Esophagus muscularis mucosa (tissue), 4 donors: ENCODE results near the gene DCP1B. TPM values are rescaled to one million over a fixed set of nuclear protein-coding genes. Genes with fewer than 3 reads are reported as not detected.

Experiments used
- DNase-seq: peaks from one replicate; pipeline ENCODE4 v3.0.0-alpha.2; 2017; ENCODE audit errors: extremely low spot score
- H3K27ac ChIP-seq, 4 donors: fragments of 200-600 bp; sonication (generic); replicated peaks in 1 of 4; 1 replicate in 3 of 4; 2 replicates in 1 of 4; pipeline ENCODE4 v1.5.1; 2016 to 2019; ENCODE audit warnings: mild to moderate bottlenecking in 1 of 4
- H3K27me3 ChIP-seq, 4 donors: fragments of 200-600 bp; sonication (generic); one replicate each; pipeline versions ENCODE4 v1.5.1 to v1.6.0; 2016 to 2019
- H3K36me3 ChIP-seq, 4 donors: fragments of 200-600 bp; sonication (generic); one replicate each; pipeline ENCODE4 v1.5.1; 2016 to 2019
- H3K4me1 ChIP-seq, 4 donors: fragments of 200-600 bp; sonication (generic); one replicate each; pipeline ENCODE4 v1.5.1; 2016 to 2019
- H3K4me3 ChIP-seq, 4 donors: fragments of 200-600 bp; sonication (generic); 1 replicate in 2 of 4; 2 replicates in 2 of 4; pipeline ENCODE4 v1.5.1; 2016 to 2019; ENCODE audit warnings: mild to moderate bottlenecking in 4 of 4, moderate library complexity in 1 of 4
- H3K9me3 ChIP-seq, 4 donors: fragments of 200-600 bp; sonication (generic); 1 replicate in 3 of 4; 2 replicates in 1 of 4; pipeline ENCODE4 v1.5.1; 2016 to 2019
- CTCF ChIP-seq, 3 experiments: fragments of 200-600 bp in 2 of 3; fragments of 450-650 bp in 1 of 3; sonication (generic) in 2 of 3; IDR thresholded peaks; one replicate each; pipeline ENCODE4 v1.5.1; 2017 to 2019; ENCODE audit warnings: antibody characterized with exemption in 3 of 3, mild to moderate bottlenecking in 2 of 3, moderate library complexity in 1 of 3
- EP300 ChIP-seq: sonication (generic); formaldehyde crosslinking; IDR thresholded peaks from one replicate; pipeline ENCODE4 v1.6.1; 2017; ENCODE audit warnings: antibody characterized with exemption
- POLR2A ChIP-seq: fragments of 450-650 bp; IDR thresholded peaks from one replicate; pipeline ENCODE4 v1.6.1; 2017; ENCODE audit warnings: antibody characterized with exemption, moderate library complexity, mild to moderate bottlenecking, low read depth
- POLR2AphosphoS5 ChIP-seq, 2 donors: sonication (generic); formaldehyde crosslinking; IDR thresholded peaks; one replicate each; pipeline ENCODE4 v1.6.1; 2017; ENCODE audit warnings: antibody characterized with exemption in 2 of 2
- WGBS: methylation state at CpG from one replicate; pipeline ENCODE4 v1.1.5; 2018; 5-methylcytosine and 5-hydroxymethylcytosine counted together
- intact Hi-C: fragments of 100-400 bp; cut with DNase I; formaldehyde crosslinking; loops from one replicate; pipeline ENCODE4 v1.15.1; 2023
- total RNA-seq, 4 donors: library from RNA; depleted of rRNA; stranded (reverse); fragments of >200 nt; gene quantifications; one replicate each; pipeline versions ENCODE4 v1.1.0 to v1.2.1, GENCODE V29; 2016

Gene DCP1B
- total RNA-seq, 4 donors from 2014 or later: 22.0 to 26.5 (median 24.4) TPM

- Histone ChIP-seq H3K36me3 (peaks cover 13 to 38% (median 20%) of the 10 kb centered on the region in 4 donors), H3K4me1 (peaks cover 15 to 56% (median 43%) of the 10 kb centered on the region in 4 donors), H3K4me3 (peak overlapping the region; percentile 5 to 32 (median 18)), H3K27ac (peak overlapping the region; percentile 59 to 78 (median 71)), H3K9me3 (no peaks in the 10 kb centered on the region), H3K27me3 (no peaks in the 10 kb centered on the region)
- intact Hi-C loops: loop anchor here (1.0 to 5.0 kb wide), 3 partner anchors 97 to 288 kb away; no protein-coding TSS in a partner anchor
- WGBS: 24% methylated on average over 16 of the region's 16 CpGs
- DNase-seq: peak; percentile 98
- no peak for TF ChIP-seq EP300
- TF ChIP-seq POLR2AphosphoS5 (IDR thresholded peaks at IDR 0.05): peak; percentile 54 to 66
- TF ChIP-seq CTCF (IDR thresholded peaks at IDR 0.05): peak; percentile 95 to 99 (median 99)
- no peak for TF ChIP-seq POLR2A
Measured at GRCh38 chr12:1939801-1940607, 64.3 kb downstream of the DCP1B start.

- H3K27me3 ChIP-seq: no peaks in the 10 kb centered on the region
- peaks cover 13 to 35% (median 20%) of the 10 kb centered on the region in 4 donors for H3K36me3 ChIP-seq
- WGBS: 45% methylated on average over 10 of the region's 10 CpGs
- intact Hi-C loops: loop anchor here (5.0 kb wide), 1 partner anchor 287 kb away; no protein-coding TSS in a partner anchor
- peaks cover 15 to 62% (median 43%) of the 10 kb centered on the region in 4 donors for H3K4me1 ChIP-seq
- H3K27ac ChIP-seq: peak overlapping the region; percentile 59 to 78 (median 71)
- DNase-seq: no peak
- TF ChIP-seq POLR2A (no peak), POLR2AphosphoS5 (IDR thresholded peaks at IDR 0.05) (no peak), EP300 (no peak), CTCF (IDR thresholded peaks at IDR 0.05) (no peak)
- H3K4me3 ChIP-seq: peak overlapping the region in 3 of 4 donors; percentile 5 to 22 (median 14)
- no peaks in the 10 kb centered on the region for H3K9me3 ChIP-seq
Measured at GRCh38 chr12:1939331-1939730, 64.9 kb downstream of the DCP1B start.

GRCh38 chr12:1937481-1938224, 66.6 kb downstream of the DCP1B start:
- H3K27ac ChIP-seq: peak overlapping the region; percentile 64 to 79 (median 68)
- H3K4me1 ChIP-seq: peaks cover 27 to 79% (median 59%) of the 10 kb centered on the region in 4 donors
- peak; percentile 45 for DNase-seq
- H3K27me3 ChIP-seq: no peaks in the 10 kb centered on the region
- no peaks in the 10 kb centered on the region for H3K9me3 ChIP-seq
- 85% methylated on average over 12 of the region's 12 CpGs for WGBS
- intact Hi-C loops: loop anchor here (5.0 kb wide), 1 partner anchor 285 kb away; no protein-coding TSS in a partner anchor
- H3K36me3 ChIP-seq: peaks cover 13 to 35% (median 20%) of the 10 kb centered on the region in 4 donors
- TF ChIP-seq CTCF (IDR thresholded peaks at IDR 0.05): no peak
- TF ChIP-seq POLR2AphosphoS5 (IDR thresholded peaks at IDR 0.05): no peak
- no peak for TF ChIP-seq POLR2A
- no peak for TF ChIP-seq EP300
- no peak overlapping the region for H3K4me3 ChIP-seq

- peak overlapping the region; percentile 64 to 79 (median 68) for H3K27ac ChIP-seq
- no peak overlapping the region for H3K4me3 ChIP-seq
- no peaks in the 10 kb centered on the region for H3K9me3 ChIP-seq
- no peaks in the 10 kb centered on the region for H3K27me3 ChIP-seq
- no peak for DNase-seq
- peaks cover 13 to 30% (median 19%) of the 10 kb centered on the region in 4 donors for H3K36me3 ChIP-seq
- WGBS: 52% methylated on average over 23 of the region's 25 CpGs
- TF ChIP-seq EP300: no peak
- TF ChIP-seq CTCF (IDR thresholded peaks at IDR 0.05): peak in 1 of 3 experiments; percentile 7
- TF ChIP-seq POLR2AphosphoS5 (IDR thresholded peaks at IDR 0.05): peak; percentile 47 to 55
- no peak for TF ChIP-seq POLR2A
- peaks cover 34 to 89% (median 69%) of the 10 kb centered on the region in 4 donors for H3K4me1 ChIP-seq
- intact Hi-C loops: loop anchor here (5.0 kb wide), 1 partner anchor 284 kb away; no protein-coding TSS in a partner anchor
Measured at GRCh38 chr12:1936406-1937320, 67.6 kb downstream of the DCP1B start.
